ENCODE data around the gene F10. TPM values are rescaled to one million over a fixed set of nuclear protein-coding genes. Genes with fewer than 3 reads are reported as not detected.

F10 gene
- total and polyA plus RNA-seq, 2 donors (not counting 1 experiment from before 2014, with no cell fraction given), result not detected

DNA sequence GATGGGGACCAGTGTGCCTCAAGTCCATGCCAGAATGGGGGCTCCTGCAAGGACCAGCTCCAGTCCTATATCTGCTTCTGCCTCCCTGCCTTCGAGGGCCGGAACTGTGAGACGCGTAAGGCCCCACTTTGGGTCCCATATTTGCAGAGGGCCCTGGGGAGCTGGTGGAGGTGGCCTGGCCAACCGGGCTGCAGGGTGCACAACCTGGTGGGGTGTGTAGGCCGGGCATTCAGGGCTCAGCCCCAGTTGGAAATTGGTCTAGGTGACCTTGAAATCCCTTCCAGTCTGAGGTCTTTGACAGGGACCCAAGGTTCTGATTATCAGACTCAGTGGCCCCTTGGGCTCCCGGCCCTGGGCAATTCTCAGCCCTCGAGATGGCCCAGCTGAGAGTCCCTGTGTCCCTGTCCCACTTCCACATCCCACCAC lies 8.7 kb upstream of the F10 start:
- no peaks in the 10 kb centered on the region for H4K20me1 ChIP-seq (ENCODE audit: control insufficient read depth, insufficient read depth, low read length, poor library complexity, severe bottlenecking)
- 96% methylated on average over 7 of the region's 8 CpGs for WGBS (ENCODE audit: insufficient coverage)
- H3K4me1 ChIP-seq (ENCODE audit: control insufficient read depth in 2 of 2, insufficient read depth in 2 of 2, low read length in 2 of 2), result peaks cover 0 to 3% of the 10 kb centered on the region in 2 donors
- intact Hi-C loops (cut with micrococcal nuclease), result no loop called here
- H3K36me3 ChIP-seq (replicated peaks in 1 of 2; ENCODE audit: control extremely low read depth in 1 of 2, control insufficient read depth in 1 of 2, extremely low read depth in 1 of 2, insufficient read depth in 2 of 2, low read length in 1 of 2), result no peaks in the 10 kb centered on the region
- Mint-ChIP-seq H3K27ac (no peak overlapping the region), H3K9me3 (ENCODE audit: insufficient read depth) (no peaks in the 10 kb centered on the region), H3K4me3 (no peak overlapping the region), H3K4me1 (no peaks in the 10 kb centered on the region), H3K27me3 (peaks cover 3% of the 10 kb centered on the region)
- no peak overlapping the region for H3K9ac ChIP-seq (ENCODE audit: low read length)
- DNase-seq (no peak), ATAC-seq (ENCODE audit: low read depth) (no peak)
- ChIA-PET POLR2A (no interaction called here), CTCF (no interaction called here)
- no peak overlapping the region for H3K4me3 ChIP-seq (ENCODE audit: control extremely low read depth in 1 of 5, extremely low read depth in 1 of 5, insufficient read depth in 1 of 5, low read depth in 2 of 5, low read length in 4 of 5)
- TF ChIP-seq EZH2 (IDR thresholded peaks at IDR 0.05; ENCODE audit: borderline replicate concordance, insufficient read depth, low read depth, low read length, poor library complexity, severe bottlenecking), result no peak
- TF ChIP-seq, protein P1, sequence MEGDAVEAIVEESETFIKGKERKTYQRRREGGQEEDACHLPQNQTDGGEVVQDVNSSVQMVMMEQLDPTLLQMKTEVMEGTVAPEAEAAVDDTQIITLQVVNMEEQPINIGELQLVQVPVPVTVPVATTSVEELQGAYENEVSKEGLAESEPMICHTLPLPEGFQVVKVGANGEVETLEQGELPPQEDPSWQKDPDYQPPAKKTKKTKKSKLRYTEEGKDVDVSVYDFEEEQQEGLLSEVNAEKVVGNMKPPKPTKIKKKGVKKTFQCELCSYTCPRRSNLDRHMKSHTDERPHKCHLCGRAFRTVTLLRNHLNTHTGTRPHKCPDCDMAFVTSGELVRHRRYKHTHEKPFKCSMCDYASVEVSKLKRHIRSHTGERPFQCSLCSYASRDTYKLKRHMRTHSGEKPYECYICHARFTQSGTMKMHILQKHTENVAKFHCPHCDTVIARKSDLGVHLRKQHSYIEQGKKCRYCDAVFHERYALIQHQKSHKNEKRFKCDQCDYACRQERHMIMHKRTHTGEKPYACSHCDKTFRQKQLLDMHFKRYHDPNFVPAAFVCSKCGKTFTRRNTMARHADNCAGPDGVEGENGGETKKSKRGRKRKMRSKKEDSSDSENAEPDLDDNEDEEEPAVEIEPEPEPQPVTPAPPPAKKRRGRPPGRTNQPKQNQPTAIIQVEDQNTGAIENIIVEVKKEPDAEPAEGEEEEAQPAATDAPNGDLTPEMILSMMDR (IDR thresholded peaks at IDR 0.05), result no peak
- H3K27ac ChIP-seq (ENCODE audit: low read length in 2 of 2), result no peak overlapping the region
- H2AFZ ChIP-seq (ENCODE audit: insufficient read depth, low read depth, low read length, poor library complexity, severe bottlenecking), result no peak overlapping the region
- H3K4me2 ChIP-seq (replicated peaks; ENCODE audit: low read depth, low read length, poor library complexity, severe bottlenecking), result no peak overlapping the region
- peaks cover 0 to 13% (median 0%) of the 10 kb centered on the region in 3 donors for H3K9me3 ChIP-seq (ENCODE audit: control extremely low read depth in 1 of 3, control insufficient read depth in 2 of 3, insufficient read depth in 1 of 3, low read length in 2 of 3)
- peaks cover 0 to 16% (median 2%) of the 10 kb centered on the region in 4 experiments for H3K27me3 ChIP-seq (replicated peaks in 1 of 4; ENCODE audit: control extremely low read depth in 1 of 4, control insufficient read depth in 3 of 4, insufficient read depth in 4 of 4, low read length in 3 of 4)
- H3K79me2 ChIP-seq (ENCODE audit: control insufficient read depth, insufficient read depth, low read length), result no peaks in the 10 kb centered on the region

DNA sequence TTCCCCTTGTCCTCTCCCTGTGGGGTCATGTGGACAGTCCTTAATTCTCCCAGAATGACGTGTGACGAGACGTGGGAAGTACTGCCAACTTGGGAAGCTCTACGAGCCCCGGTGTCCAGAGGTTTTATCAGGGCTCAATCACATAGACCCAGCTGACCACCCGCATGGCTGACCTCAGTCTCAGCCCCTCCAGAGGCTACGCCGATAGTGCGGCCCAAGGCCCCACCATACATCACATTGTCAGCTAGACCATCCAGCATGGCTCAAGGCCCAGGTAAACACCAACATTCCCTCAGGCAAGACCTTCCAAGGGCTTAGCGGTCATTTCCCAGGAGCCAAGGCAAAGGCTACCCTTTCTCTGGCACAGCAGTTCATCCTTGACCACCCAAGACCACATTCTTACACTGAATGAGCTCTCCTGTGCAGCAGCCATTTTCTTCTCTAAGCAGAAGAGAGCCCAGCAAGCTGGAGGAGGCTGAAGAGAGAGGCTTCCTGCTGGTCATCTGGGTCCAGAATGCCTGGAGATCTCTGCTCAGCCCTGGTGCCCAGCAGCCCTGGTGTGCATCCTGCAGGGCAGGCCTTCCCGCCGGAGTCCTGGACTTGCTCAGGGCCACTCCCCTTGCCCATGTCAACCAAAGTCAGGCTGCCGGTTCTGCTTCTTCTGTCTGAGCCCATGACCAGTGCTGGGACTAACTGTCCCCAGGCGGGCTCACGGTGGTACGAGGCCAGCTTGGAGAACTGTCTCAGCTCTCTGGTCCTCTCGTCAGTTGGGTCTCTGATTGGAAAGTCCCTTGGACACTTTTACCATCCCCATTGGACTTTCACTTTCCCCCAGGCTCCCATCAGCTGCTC lies 7.9 kb upstream of the F10 start:
- Mint-ChIP-seq H3K4me3 (no peak overlapping the region), H3K4me1 (no peaks in the 10 kb centered on the region), H3K9me3 (ENCODE audit: insufficient read depth) (no peaks in the 10 kb centered on the region), H3K27me3 (no peaks in the 10 kb centered on the region), H3K27ac (no peak overlapping the region)
- peaks cover 0 to 7% (median 0%) of the 10 kb centered on the region in 3 donors for H3K9me3 ChIP-seq (ENCODE audit: control extremely low read depth in 1 of 3, control insufficient read depth in 2 of 3, insufficient read depth in 1 of 3, low read length in 2 of 3)
- no peak overlapping the region for H3K9ac ChIP-seq (ENCODE audit: low read length)
- ATAC-seq (ENCODE audit: low read depth) (no peak), DNase-seq (no peak)
- ChIA-PET CTCF (no interaction called here), POLR2A (no interaction called here)
- no peaks in the 10 kb centered on the region for H3K36me3 ChIP-seq (replicated peaks in 1 of 2; ENCODE audit: control extremely low read depth in 1 of 2, control insufficient read depth in 1 of 2, extremely low read depth in 1 of 2, insufficient read depth in 2 of 2, low read length in 1 of 2)
- no peak overlapping the region for H3K4me3 ChIP-seq (ENCODE audit: control extremely low read depth in 1 of 5, extremely low read depth in 1 of 5, insufficient read depth in 1 of 5, low read depth in 2 of 5, low read length in 4 of 5)
- TF ChIP-seq EZH2 (IDR thresholded peaks at IDR 0.05; ENCODE audit: borderline replicate concordance, insufficient read depth, low read depth, low read length, poor library complexity, severe bottlenecking), result no peak
- TF ChIP-seq, protein P1 (IDR thresholded peaks at IDR 0.05), result no peak
- WGBS (ENCODE audit: insufficient coverage), result 95% methylated on average over 17 of the region's 17 CpGs
- no peak overlapping the region for H3K4me2 ChIP-seq (replicated peaks; ENCODE audit: low read depth, low read length, poor library complexity, severe bottlenecking)
- H3K27me3 ChIP-seq (replicated peaks in 1 of 4; ENCODE audit: control extremely low read depth in 1 of 4, control insufficient read depth in 3 of 4, insufficient read depth in 4 of 4, low read length in 3 of 4), result peaks cover 0 to 10% (median 2%) of the 10 kb centered on the region in 4 experiments
- no peaks in the 10 kb centered on the region for H4K20me1 ChIP-seq (ENCODE audit: control insufficient read depth, insufficient read depth, low read length, poor library complexity, severe bottlenecking)
- H3K4me1 ChIP-seq (ENCODE audit: control insufficient read depth in 2 of 2, insufficient read depth in 2 of 2, low read length in 2 of 2), result peaks cover 0 to 2% of the 10 kb centered on the region in 2 donors
- intact Hi-C loops (cut with micrococcal nuclease), result no loop called here
- H2AFZ ChIP-seq (ENCODE audit: insufficient read depth, low read depth, low read length, poor library complexity, severe bottlenecking), result no peak overlapping the region
- H3K79me2 ChIP-seq (ENCODE audit: control insufficient read depth, insufficient read depth, low read length), result no peaks in the 10 kb centered on the region
- no peak overlapping the region for H3K27ac ChIP-seq (ENCODE audit: low read length in 2 of 2)
